A549 (cell line): ENCODE data around the gene CLMN.

Experiments
- CTCF ChIP-seq: fragments of >200 bp; sonication (Bioruptor Twin); formaldehyde crosslinking; IDR thresholded peaks from 3 replicates; pipeline ENCODE4 v1.5.1; 2016
- MAFK ChIP-seq: fragments of 450-650 bp; IDR thresholded peaks from 2 replicates; pipeline ENCODE4 v1.6.1; 2014; ENCODE audit not compliant: partially characterized antibody
- POLR2A ChIP-seq: IDR thresholded peaks from 2 replicates; pipeline ENCODE4 v1.6.1; 2012; ENCODE audit warnings: mild to moderate bottlenecking, low read length

DNA sequence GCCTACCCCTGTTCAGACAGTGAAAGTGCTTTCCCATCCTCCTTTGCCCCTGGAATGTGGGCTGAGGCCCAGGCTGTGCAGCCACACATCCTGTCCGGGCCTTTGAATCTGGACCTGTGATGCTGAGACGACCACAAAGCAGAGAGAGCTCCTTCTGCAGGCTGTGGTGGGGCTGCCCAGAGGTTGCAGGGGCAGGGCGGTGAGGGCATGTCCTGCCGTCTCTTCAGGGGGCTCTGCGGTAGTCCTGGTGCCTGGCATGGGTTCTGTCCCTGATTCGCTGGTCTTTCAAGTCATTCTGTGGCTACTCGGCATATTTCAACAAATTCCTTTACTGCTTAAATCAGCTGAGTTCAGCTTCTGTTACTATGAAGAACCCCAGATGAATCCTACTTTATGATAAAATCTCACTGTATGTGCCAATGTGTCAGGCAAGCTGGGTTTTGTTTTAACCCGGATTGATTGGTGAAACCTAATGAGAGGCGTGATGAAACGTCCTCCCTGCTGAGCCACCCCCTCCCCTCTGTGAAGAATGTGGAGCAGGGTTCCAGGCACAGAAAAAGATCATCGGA is 99.0 kb downstream of the CLMN start:
- TF ChIP-seq POLR2A (no peak), CTCF (no peak), MAFK (no peak)
